Brain pericyte (primary cell): ENCODE data around the gene SMAD9.
"Not testable (repeated sequence)": the region's sequence is repeated elsewhere in the genome, so short reads cannot be mapped to it uniquely, and the experiment has no call there.

Experiments used
- DNase-seq: peaks from one replicate; pipeline ENCODE4 v3.0.0-alpha.2; 2012; ENCODE audit warnings: low read depth, low spot score

SMAD9 gene

GRCh38 chr13:36912369-36912768, 7.7 kb downstream of the SMAD9 start:
- no peak for DNase-seq

GRCh38 chr13:36910545-36910944, 9.5 kb downstream of the SMAD9 start:
- DNase-seq, result no peak

GRCh38 chr13:36907821-36908220, 12.2 kb downstream of the SMAD9 start:
- DNase-seq, result no peak

DNA sequence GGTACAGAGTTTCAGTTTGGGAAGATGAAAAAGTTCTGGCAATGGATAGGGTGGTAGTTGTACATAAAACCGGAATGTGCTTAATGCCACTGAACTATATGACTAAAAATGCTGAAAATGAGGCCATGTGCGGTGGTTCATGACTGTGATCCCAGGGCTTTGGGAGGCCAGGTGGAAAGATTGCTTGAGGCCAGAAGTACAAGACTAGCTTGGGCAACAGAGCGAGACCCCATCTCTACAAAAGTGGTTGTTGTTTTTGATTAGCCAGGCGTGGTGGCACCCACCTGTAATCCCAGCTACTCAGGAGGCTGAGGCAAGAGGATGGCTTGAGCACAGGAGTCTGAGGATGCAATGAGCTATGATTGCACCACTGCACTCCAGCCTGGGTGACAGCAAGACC, 12.8 kb downstream of the SMAD9 start:
- no peak for DNase-seq

DNA sequence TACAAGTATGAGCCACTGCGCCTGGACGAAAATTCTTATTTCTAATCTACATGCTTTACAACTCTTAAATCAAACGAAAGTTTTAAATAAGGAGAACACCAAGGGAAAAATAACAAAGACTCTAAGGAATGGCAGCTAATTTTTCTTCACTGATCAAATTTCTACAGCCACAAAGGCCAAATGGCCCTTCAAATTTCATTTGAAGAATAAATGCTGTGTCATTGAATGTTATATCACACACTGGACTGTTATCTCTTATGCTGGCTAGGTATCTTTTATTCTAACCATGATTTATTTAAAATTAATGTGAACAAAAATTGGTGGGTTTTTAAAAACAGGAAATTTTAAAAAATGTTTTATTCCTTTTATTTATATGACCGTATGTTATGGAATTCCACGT, 14.1 kb downstream of the SMAD9 start:
- DNase-seq, result no peak

DNA sequence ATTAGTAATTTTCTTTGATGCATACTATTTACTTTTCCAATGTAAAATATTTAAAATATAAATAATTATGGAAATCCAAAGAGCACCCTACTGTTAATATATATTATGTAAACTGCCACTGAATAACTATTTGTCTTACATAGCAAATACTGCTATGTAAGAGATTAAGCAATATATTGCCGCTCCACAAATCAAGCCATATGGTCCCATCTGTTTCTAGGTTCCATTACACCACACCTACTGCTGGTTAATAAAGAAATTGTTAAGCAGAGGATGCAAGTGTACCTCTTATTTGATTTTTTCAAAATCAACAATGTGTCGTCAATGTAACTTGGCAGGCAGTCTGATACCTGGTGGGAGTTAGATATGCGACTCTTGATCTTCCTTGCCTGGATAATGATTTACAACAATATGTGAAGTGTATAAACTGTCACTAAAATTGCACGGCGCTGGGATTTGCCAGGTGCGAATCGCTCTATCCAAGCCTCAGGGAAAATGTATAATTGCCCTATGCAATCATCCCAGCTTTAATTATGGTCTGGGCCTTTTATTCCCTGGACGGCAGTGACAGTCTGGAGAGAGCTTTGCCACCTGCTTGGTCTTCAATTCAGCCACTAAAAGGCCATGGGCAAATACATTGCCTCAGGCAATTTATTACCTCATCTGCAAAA, 16.0 kb downstream of the SMAD9 start:
- no peak for DNase-seq

GRCh38 chr13:36897054-36897616, 22.9 kb downstream of the SMAD9 start:
- no peak for DNase-seq

- no peak for DNase-seq
Observed at GRCh38 chr13:36891752-36892151, 28.3 kb downstream of the SMAD9 start.

- no peak for DNase-seq
Observed at GRCh38 chr13:36888645-36889044, 31.4 kb downstream of the SMAD9 start.

GRCh38 chr13:36887758-36888521, 32.1 kb downstream of the SMAD9 start:
- no peak for DNase-seq

GRCh38 chr13:36885901-36886300, 34.1 kb downstream of the SMAD9 start:
- no peak for DNase-seq

GRCh38 chr13:36884235-36884634, 35.8 kb downstream of the SMAD9 start:
- DNase-seq, result peak; percentile 75

- peak; percentile 8 for DNase-seq
Observed at GRCh38 chr13:36883824-36884223, 36.2 kb downstream of the SMAD9 start.

GRCh38 chr13:36883392-36883791, 36.6 kb downstream of the SMAD9 start:
- not testable (repeated sequence) for DNase-seq

GRCh38 chr13:36882829-36883390, 37.1 kb downstream of the SMAD9 start:
- DNase-seq, result no peak

GRCh38 chr13:36880961-36881360, 39.1 kb downstream of the SMAD9 start:
- DNase-seq, result no peak

GRCh38 chr13:36879218-36879938, 40.7 kb downstream of the SMAD9 start:
- DNase-seq, result no peak

DNA sequence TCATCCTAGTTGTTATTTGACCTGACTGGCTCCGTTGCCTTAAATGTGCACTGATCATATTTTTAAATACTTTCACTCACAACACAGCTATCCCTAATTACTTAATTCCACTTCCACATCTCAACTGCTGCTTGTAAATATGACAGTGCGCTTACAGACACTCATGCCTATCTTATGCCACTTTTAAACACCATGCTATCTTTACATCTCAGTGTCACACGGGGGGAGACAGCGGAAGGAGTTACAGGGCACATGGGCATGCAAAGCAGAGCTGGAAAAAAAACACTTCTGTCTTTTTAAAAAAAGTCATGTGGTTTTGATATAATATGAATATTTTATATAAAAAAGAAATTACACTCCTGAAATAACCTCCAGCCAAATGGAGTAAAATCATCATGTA, 44.1 kb downstream of the SMAD9 start:
- no peak for DNase-seq

DNA sequence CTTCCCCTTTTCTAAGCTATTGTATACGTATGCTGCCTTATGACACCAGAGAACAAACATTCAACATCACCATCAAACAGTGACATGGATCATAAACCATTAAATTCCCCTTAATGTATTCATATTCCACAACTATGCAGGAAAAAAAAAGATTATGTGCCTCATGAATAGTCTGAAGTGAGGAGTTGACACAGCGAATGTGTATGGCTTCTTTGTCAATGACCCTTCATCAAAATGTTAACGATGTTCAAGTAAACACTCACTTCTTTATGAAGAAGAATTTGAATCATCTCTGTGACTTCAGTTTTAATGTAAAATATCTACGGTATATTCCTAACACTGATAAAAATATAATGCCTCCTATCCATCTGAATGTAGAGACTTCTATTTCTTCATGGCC, 44.6 kb downstream of the SMAD9 start:
- DNase-seq, result no peak

- DNase-seq, result no peak
Observed at GRCh38 chr13:36872621-36873020, 47.4 kb downstream of the SMAD9 start.

- no peak for DNase-seq
Observed at GRCh38 chr13:36870050-36870692, 49.9 kb downstream of the SMAD9 start.
